HG03457 (cell line): ENCODE measurements around the gene GPRIN3.
A peak's percentile ranks its signal among the peaks of the same experiment; 100 is the strongest.
"Not testable (repeated sequence)": the region's sequence is repeated elsewhere in the genome, so short reads cannot be mapped to it uniquely, and the experiment has no call there.

Experiments used
- ATAC-seq: cut with Tn5 transposase; IDR thresholded peaks from one replicate; pipeline ENCODE4 v1.9.1; 2021; ENCODE audit warnings: moderate number of reproducible peaks; ENCODE audit not compliant: unreplicated experiment

GPRIN3 gene

DNA sequence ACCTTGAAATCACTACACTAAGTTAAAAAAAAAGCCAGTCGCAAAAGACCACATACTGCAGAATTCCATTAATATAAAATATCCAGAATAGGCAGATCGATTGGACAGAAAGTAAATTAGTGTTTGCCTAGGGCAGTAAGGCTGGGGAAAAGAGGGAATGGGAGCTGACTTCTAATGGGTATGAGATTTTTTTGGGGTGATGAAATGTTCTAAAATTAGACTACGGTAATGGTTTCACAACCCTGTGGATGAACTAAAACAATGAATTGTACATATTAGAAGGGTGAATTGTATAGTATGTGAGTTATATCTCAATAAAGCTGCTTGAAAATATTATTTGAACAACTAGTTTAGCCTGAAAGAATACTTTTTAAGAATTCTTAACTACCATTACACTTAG is 6.7 kb upstream of the GPRIN3 start:
- ATAC-seq: no peak

DNA sequence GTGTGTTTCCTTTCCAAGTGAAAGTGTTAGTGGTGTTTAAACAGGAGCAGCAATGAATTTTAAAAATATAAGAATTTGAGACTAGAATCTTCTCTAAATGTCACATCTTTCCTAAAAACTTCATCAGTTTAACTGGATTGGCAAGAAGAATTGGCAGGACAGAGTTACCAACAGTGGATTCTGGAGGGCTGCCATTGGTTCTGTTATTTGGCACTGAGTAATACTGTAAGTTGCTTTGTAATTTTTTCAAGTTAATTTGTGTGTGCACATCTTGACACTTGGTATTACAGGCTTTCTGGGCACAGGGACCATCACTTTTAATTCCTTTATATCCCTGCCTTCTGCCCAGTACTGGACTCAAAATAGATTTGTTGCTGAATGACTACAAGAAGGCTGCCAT is 4.5 kb upstream of the GPRIN3 start:
- ATAC-seq: no peak

DNA sequence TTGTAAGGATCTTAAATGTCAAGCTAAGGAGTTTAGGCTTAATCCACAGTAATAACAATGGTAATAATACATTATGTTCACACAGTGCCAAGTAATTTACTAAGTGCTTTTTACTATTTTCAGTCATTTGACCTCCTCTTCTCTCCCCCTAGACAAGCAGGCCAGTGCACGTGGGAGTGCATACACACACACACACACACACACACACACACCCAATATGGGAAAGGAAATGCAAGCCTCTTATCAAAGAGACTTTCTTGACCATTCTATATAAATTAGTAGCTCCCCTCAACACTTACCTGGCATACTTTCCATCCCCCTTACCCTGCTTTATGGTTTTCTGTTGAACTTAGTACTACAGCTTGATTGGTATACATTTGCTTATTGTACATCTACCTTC is 3.8 kb upstream of the GPRIN3 start:
- ATAC-seq: no peak

DNA sequence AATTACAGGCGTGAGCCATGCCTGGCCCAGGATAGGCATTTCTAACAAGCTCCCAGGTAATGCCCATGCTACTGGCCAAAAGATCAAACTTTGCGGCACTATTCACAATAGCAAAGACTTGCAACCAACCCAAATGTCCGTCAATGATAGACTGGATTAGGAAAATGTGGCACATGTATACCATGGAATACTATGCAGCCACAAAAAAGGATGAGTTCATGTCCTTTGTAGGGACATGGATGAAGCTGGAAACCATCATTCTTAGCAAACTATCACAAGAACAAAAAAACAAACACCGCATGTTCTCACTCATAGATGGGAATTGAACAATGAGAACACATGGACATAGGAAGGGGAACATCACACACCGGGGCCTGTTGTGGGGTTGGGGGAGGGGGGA is 1.6 kb upstream of the GPRIN3 start:
- not testable (repeated sequence) for ATAC-seq

DNA sequence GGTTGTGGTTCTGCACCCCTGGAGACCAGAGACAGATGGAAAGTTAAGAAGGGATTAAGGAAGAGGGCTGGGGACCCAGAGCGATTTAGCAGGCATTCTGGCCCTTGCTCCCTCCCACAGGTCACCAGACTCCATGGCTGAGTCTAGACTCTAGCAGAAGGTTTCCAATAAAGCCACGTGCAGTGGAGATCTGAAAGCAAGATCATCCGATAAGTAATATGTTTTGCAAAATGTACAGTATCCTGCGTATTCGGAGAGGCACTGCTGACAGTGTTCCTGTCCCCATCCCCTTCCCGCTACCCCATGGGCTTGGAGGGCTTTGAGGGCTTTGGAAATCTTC is 531 bp upstream of the GPRIN3 start:
- ATAC-seq: no peak

DNA sequence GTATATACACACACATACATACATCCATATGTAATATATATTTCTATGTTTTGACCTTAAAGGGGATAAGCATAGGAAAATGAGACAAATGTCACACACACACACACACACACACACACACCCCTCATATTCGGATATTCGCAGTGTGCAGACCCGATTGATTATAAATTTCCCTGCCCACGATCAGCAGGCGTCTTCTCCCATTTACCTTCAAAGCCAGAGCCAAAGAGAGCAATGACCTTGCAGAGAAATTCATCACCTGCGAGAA is 488 bp downstream of the GPRIN3 start:
- no peak for ATAC-seq

DNA sequence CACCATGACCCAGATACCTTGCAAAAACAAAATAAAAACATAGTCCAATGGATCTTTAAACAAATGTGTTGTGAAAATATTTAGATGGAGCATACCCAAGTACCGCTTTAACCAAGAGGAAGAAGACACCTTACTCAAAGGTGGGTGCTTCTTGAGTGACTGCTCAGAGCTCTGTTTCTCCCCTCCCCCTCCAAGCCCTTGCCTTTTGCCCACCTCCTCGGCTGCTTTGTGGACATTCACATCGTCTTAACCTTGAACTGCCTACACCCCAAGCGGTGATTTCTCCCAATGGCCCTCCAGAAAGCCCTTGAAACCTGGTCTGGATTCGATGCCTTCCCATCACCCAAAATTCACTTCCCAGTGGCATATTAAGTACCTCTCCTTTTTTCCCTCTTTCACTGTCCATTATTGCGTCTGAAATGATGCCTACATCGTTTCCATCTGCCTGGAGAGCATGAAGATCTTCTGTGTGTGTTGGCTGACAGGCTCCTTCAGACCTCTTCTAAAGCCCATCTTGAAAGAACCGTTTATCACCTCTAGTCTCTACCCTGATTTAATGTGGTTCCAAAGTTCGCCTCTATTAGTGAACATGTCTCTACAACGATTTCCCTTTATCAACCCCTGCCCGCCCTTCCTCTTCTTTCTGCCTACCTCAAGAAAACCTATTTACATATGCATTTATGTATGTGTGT is 968 bp downstream of the GPRIN3 start:
- ATAC-seq: no peak

DNA sequence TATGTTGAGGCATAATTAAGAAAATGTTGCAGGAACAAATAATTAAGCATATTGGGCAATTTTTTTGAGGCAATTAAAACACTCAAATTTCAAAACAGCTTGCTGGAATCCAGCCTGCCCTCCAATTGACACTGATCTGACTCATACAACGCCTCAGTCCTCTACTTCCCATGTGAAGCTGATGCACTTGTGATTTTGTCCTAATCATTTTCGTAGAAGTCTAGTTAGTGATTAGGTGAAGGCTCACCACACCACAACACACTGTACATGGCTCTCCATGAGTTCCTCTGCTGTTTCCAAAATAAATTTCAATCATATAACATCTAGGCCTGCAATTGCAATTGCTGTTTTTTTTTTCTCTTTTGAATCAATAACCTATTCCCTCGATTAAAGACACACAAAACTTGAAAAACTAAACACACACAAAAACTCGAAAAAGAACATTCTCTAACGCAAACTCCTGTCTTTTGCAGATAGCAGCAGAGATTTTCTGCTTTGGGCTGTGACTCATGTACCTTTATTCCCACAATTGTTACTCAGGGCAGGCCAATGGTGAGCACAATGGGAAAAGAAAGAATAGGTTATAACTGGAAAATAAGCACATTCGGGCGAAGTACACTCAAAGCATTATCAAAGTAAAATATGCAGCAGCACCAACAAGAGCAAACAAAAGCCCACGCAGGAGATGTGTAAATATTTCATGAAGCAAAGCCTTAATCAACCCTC is 1.7 kb downstream of the GPRIN3 start:
- no peak for ATAC-seq

DNA sequence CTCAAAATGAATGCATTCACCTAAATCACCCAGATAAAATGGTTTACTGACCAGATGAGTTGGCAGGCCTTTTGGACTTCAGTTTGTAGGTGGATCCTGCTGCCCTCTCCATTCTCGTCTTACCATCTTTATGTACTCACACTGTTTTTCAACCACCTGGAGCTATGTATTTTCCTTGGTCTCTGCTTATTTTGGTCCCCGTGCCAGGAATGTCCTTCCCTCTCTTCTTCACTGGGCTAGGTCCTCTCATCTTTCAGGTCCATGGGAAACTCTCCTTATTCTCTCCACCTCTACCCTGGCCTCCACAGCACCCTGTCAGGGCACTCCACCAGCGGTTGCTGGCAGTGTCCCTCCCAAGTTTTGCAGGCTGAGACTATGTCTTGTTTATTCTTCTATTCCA is 2.6 kb downstream of the GPRIN3 start:
- no peak for ATAC-seq

DNA sequence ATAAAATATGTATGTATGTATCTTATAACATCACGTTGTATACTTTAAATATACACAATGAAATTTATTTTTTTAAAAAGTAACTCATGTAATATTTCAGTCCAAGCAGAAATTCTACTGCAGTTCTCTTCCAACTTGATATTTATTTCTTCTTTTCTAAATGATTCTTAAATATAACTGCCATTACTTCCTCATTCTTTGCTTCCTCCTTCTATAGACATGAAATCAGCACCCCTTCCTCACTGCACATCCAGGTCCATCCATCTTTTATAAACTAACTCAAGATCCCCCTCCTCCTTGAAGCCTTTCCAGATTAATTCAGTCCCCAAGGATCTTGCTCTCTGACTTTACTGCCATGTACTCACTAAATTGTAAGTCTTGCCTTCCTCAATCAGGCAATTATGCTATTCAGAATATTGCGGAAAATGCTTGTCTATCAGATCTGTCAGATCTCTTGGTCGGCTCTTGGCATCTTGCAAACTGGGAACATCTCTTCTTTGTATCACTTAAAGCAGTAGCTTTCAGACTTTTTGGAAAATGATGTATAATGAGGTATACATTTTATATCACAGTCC is 3.7 kb downstream of the GPRIN3 start:
- no peak for ATAC-seq

DNA sequence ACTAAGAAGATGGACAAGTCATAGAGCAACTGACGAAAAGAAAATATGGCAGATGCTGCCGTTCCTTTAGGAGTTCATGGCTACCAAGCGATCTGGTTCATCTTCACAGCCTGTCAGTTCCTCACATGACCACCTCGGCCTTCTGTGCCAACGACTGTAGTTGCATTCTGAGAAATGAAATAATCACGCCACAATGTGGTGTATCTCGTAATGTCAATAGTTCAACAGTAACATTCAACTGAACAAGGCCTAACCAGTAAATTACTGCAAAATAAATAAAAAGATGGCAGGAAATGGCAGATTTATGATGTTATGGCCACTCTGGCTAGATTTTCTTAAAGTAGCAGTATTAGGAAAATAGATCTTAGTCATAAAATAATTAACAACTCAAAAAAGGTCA is 4.4 kb downstream of the GPRIN3 start:
- ATAC-seq: no peak

DNA sequence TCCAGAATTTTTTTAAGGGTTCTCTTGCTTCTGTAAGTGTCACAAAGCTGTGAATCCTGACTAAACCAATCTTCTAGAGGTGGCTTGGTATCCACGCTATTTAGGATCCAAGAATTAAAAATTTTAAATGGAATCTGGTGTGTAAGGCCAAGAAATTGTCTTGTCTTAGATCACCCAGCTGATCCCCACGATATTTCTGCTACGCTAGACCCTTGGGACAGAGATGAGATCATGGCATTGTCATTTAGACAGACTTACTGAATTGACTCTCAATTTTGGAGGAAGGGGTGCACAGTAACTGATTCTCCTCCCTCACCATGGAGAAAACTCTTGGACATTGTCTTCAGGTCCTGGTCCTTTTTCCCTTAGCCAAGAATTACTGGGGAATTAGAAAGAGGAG is 5.7 kb downstream of the GPRIN3 start:
- ATAC-seq: no peak

DNA sequence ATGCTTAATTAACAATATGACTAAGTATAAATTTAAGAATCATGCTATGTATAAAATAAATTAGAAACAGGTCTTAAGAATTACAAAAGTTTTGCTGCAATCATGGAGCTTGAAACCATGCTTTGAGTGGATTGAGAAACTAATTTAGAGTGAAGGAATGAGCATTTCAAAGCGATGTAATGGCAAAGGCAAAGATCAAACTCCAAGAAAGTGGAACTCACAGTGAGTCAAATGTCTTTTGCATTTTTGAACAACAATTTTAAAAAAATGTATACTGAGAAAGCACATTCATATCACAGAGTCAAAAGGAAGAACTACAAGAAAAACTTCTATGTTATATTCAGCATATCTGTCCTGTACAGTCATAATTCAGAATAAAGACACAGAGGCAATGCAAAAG is 6.6 kb downstream of the GPRIN3 start:
- no peak for ATAC-seq

DNA sequence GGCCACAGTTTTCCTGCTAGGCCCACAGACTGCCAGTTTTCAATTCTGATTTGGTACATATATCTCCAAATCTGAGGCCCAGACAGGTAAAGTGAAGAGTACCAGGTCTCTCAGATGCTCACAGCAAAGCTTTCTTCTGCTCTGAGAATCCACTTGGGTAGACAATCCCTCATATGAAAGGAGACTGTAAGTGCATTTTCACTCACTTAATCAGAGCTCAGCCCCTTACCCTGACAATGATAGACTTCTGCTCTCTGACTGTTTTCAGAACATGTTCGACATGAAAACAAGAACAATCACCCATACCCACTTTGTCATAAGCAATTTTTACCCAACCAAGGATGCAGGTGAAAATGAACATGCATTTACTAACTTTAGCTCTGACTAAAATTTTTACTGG is 7.1 kb downstream of the GPRIN3 start:
- ATAC-seq: no peak

DNA sequence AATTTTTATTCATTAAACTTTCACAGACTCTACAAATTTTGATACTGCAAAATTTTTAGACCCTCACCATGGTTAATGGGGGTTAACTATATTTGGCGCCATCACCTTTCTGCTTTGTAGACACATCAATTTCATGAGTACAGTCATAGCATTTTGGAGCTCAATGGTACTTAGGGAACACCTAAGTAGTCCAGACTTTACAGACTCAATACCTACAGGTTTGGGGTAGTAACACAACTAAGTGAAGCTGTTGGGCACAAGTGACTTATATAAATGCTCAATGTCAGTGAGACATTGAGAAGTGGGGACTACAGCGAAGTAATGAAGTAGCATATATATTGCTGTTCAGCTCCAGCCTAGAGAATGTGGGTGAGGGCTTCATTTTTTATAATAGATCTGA is 7.5 kb downstream of the GPRIN3 start:
- ATAC-seq: no peak

DNA sequence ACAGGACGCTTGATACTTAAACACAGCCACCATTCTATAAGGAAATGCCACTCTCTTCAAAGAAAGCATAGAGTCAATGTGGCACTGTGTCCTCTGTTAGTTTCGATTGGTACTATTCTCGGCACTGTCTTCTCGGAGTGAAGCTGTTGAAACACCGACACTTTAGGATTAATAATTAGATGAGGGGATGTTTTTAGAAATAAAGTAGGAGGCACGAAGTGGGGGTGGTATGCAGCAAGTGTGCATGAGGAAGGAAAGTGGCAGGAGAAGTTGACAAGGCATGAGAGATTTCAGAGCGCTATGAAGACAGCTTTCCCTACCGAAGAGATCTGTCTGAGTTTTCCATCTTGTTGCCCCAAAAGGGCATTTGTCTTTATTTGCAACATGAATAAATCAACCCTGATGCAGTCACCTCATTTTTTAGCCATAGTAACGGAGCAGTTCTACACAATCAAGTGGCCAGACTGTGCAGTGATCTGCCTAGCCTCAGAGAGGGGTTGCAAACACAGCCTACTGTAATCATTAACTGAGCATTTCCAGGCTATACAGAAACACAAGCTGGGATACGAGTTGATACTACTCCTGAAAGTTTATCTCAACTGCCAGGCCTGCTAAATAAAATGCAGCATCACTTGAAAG is 8.3 kb downstream of the GPRIN3 start:
- no peak for ATAC-seq

DNA sequence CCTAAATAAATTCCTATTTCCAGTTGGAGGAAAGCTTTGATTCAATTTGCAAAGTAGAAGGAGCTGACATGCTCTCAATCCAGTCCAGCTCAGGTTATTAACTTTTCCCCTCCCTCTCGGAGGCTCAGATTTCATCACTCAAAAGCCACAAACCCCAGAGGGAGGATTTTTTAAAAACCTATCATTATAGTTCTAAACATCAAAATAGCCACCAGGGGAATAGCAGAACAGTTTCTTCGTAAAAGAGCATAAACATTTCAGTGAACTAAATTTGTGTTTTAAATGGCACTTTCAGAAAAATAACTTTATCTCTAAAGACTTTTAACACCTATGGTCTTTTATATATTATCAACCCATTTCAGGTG is 8.8 kb downstream of the GPRIN3 start:
- ATAC-seq: no peak

DNA sequence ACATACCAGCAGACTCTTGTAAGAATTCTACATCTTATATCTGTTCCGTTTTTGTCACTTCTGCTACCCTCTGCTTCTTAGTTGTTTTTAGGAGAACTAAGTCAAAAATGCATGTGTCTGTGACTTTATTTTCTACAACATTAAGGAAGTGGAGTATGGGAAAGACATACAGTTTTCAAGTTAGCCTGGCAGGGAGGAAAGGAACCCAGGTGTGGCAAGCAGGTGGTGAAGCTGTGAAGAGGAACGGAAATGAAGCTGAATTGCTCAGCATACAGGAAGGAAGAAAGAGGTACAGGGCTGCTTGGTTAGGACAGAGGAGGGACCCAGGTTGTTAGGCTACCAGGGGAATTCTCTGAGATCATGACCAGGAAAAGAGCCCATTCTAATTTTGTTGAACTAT is 9.4 kb downstream of the GPRIN3 start:
- ATAC-seq: no peak

DNA sequence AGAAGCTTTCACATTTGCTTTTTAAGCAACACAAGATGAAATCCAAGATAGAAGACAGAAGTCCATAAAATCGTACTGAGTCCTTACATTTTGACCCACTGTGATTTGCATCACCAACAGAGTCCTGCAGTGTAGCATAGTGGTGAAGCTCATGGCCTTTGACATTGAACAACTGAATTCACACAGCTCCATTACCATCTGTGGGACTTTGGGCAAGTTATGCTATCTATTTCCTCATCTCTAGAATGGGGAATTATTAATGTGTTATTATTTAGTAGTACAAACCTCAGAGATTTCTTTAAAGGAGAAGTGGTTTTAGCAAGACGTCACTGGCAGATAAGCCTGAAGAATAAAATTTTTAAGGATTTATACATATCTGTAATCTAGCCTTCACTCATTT is 10.7 kb downstream of the GPRIN3 start:
- no peak for ATAC-seq

DNA sequence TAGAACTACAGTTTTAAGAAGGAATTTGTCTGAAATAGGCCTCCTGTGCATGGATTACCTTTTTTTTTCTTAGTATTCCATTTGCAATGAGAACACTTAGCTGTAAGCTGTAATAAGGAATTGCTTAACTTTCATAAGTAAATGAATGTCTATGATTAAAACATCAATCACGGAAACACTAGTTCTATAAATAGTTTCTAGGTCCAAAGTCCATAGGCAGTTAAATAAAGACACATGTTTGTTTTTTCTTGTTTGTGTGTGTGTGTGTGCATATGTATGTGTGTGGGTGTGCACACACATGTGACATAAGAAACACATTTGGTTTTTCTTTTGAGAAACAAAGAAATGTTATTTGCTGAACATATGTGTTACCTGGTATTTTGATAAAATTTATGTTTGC is 11.2 kb downstream of the GPRIN3 start:
- no peak for ATAC-seq

DNA sequence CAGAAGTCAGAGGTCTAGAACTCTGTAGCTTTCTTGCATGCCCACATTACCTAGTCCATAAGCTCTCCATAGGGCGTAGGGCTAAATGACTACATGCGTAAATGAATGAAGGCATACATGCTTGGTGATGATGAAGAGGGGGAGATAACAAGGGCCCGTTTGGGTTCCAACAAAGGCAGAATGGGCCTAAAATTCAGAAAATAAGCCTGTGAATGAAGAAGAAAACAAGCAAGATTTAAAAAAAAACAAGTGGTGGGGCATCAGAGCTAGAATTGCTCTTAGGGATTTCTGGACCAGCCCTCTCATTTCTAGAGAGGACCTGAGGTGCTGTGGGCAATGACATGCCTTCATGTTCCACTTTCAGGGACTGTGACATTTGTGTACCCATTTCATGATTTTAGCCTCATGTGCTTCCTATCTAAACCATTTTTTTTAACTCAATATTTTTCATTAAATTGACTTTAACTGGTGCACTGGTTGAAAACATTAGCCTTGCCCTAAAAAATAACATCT is 12.1 kb downstream of the GPRIN3 start:
- ATAC-seq: no peak

DNA sequence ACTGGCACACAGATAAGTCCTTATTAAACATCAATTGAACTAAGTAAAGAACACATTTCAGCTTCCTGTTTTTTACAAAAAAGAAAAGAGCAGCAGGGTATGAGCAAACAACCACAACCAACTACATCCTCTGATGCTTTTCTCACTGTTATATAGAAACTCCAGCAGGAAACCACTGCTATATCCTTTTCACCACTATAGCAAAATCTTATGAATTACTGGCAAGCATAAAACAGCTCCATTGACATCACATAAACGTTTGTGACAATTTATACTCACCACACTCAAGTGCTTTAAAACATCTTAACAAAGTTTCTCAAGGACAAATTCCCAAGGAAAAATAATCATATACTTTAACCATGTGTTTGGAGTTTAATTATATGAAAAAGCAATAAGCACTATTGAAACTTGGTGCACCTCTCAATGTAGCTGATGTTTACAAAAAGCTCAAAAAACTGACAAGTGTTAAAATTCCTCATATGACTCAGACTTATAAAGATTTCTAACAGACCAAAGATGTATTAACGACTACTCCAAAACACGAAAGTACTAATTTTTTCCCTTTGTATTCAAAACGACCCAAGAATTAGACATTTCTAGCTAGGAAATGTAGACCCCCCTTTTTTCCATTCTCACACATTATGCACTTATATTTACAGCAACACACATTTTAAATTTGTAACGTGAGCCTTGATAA is 12.9 kb downstream of the GPRIN3 start:
- ATAC-seq: peak; percentile 82
